GM23338 (cell line): ENCODE data around the gene SERAC1. TPM values are rescaled to one million over a fixed set of nuclear protein-coding genes. Genes with fewer than 3 reads are reported as not detected.
A peak's percentile ranks its signal among the peaks of the same experiment; 100 is the strongest.

Source experiments
- ATAC-seq: fragments of 200-7000 bp; cut with Tn5 transposase; 3 replicates; pipeline ENCODE4 v1.9.1; 2020
- DNase-seq: peaks from one replicate; pipeline ENCODE4 v3.0.0-alpha.2; 2015; ENCODE audit warnings: low spot score
- H2AFZ ChIP-seq: fragments of 200-600 bp; sonication (generic); 2 replicates; pipeline ENCODE4 v1.8.0; 2016; ENCODE audit warnings: antibody characterized with exemption, mild to moderate bottlenecking, moderate library complexity
- H3F3A ChIP-seq: fragments of 200-600 bp; sonication (generic); replicated peaks from 2 replicates; pipeline ENCODE4 v1.8.0; 2017; ENCODE audit warnings: antibody characterized with exemption, mixed run types, low read depth
- H3K27ac ChIP-seq: fragments of 200-600 bp; sonication (generic); 2 replicates; pipeline ENCODE4 v1.6.1; 2016; ENCODE audit warnings: low read depth
- H3K27me3 ChIP-seq: fragments of 200-600 bp; sonication (generic); 2 replicates; pipeline ENCODE4 v1.8.0; 2016; ENCODE audit warnings: mild to moderate bottlenecking, mixed run types, moderate library complexity; ENCODE audit not compliant: insufficient read depth
- H3K36me3 ChIP-seq: fragments of 200-600 bp; sonication (generic); 2 replicates; pipeline ENCODE4 v1.8.0; 2016; ENCODE audit warnings: mild to moderate bottlenecking; ENCODE audit not compliant: insufficient read depth
- H3K4me1 ChIP-seq: fragments of 200-600 bp; sonication (generic); 2 replicates; pipeline ENCODE4 v1.8.0; 2016; ENCODE audit warnings: mild to moderate bottlenecking, moderate library complexity; ENCODE audit not compliant: insufficient read depth
- H3K4me2 ChIP-seq: fragments of 200-600 bp; sonication (generic); 2 replicates; pipeline ENCODE4 v1.7.1; 2017; ENCODE audit warnings: mixed run types
- H3K4me3 ChIP-seq: fragments of 200-600 bp; sonication (generic); 2 replicates; pipeline ENCODE4 v1.6.1; 2016; ENCODE audit warnings: mixed run types
- H3K79me2 ChIP-seq: fragments of 200-600 bp; sonication (generic); replicated peaks from 2 replicates; pipeline ENCODE4 v1.8.0; 2017; ENCODE audit warnings: mild to moderate bottlenecking; ENCODE audit not compliant: insufficient read depth
- H3K9me2 ChIP-seq: fragments of 200-600 bp; sonication (generic); 2 replicates; pipeline ENCODE4 v1.8.0; 2017; ENCODE audit not compliant: insufficient read depth
- H4K20me1 ChIP-seq: fragments of 200-600 bp; sonication (generic); replicated peaks from 2 replicates; pipeline ENCODE4 v1.8.0; 2017; ENCODE audit warnings: mild to moderate bottlenecking; ENCODE audit not compliant: insufficient read depth
- H3K27ac Mint-ChIP-seq: 2 replicates; pipeline ENCODE4 v1.8.0; 2020; ENCODE audit warnings: inconsistent platforms, mild to moderate bottlenecking, moderate library complexity, mixed read lengths
- H3K27me3 Mint-ChIP-seq: 3 replicates; pipeline ENCODE4 v1.8.0; 2022; ENCODE audit warnings: low read depth, mild to moderate bottlenecking, moderate library complexity, mixed read lengths, inconsistent platforms; ENCODE audit not compliant: insufficient read depth, poor library complexity
- H3K36me3 Mint-ChIP-seq: 3 replicates; pipeline ENCODE4 v1.8.0; 2021; ENCODE audit warnings: low read depth, mild to moderate bottlenecking, inconsistent platforms, moderate library complexity, mixed read lengths
- H3K4me1 Mint-ChIP-seq: 3 replicates; pipeline ENCODE4 v1.8.0; 2020; ENCODE audit warnings: mild to moderate bottlenecking, inconsistent platforms, mixed read lengths
- H3K4me3 Mint-ChIP-seq: 3 replicates; pipeline ENCODE4 v1.8.0; 2021; ENCODE audit warnings: moderate library complexity, mild to moderate bottlenecking, inconsistent platforms, mixed read lengths
- H3K9me3 Mint-ChIP-seq: 3 replicates; pipeline ENCODE4 v1.8.0; 2020; ENCODE audit warnings: moderate library complexity, mild to moderate bottlenecking, inconsistent platforms, mixed read lengths
- CREB1 ChIP-seq: fragments of 250-450 bp; sonication (Bioruptor Pico); IDR thresholded peaks from 2 replicates; pipeline ENCODE4 v1.5.0; 2020; ENCODE audit warnings: low read depth, mild to moderate bottlenecking, moderate library complexity
- EZH2phosphoT487 ChIP-seq: fragments of 200-600 bp; sonication (generic); IDR thresholded peaks from one replicate; pipeline ENCODE4 v1.8.1; 2018; ENCODE audit warnings: antibody characterized with exemption; ENCODE audit not compliant: unreplicated experiment
- POLR2AphosphoS5 ChIP-seq: IDR thresholded peaks from 2 replicates; pipeline ENCODE4 v1.6.1; 2016; ENCODE audit warnings: antibody characterized with exemption, low read depth
- ZNF331 ChIP-seq: fragments of 250-450 bp; sonication (Bioruptor Pico); IDR thresholded peaks from 2 replicates; pipeline ENCODE4 v1.5.0; 2020; ENCODE audit warnings: low read depth, mild to moderate bottlenecking, moderate library complexity
- polyA plus RNA-seq: library from polyadenylated mRNA; unstranded; fragments of >200 nt; fragmentation: Nextera tagmentation; extraction: Ambion mirVana; gene quantifications from 2 replicates; pipeline ENCODE4 v1.2.1, GENCODE V29; 2016
- total RNA-seq: library from RNA; depleted of rRNA; stranded (reverse); fragments of >200 nt; shearing (Covaris generic); gene quantifications from 2 replicates; pipeline ENCODE4 v1.2.3, GENCODE V29; 2014
- TF ChIP-seq, protein P1 (sequence below), 2 experiments: fragments of 200-600 bp in 1 of 2; sonication (generic) in 1 of 2; conservative IDR thresholded peaks; 2 replicates each; pipeline versions ENCODE4 v1.5.1 to v1.6.1; 2016 to 2017; ENCODE audit warnings: antibody characterized with exemption in 2 of 2, low read depth in 2 of 2, mild to moderate bottlenecking in 2 of 2, moderate library complexity in 1 of 2
- TF ChIP-seq, protein P2 (sequence below): fragments of 250-450 bp; sonication (Bioruptor Pico); IDR thresholded peaks from 2 replicates; pipeline ENCODE4 v1.5.0; 2020; ENCODE audit warnings: mild to moderate bottlenecking, moderate library complexity
- TF ChIP-seq, protein P3 (sequence below): IDR thresholded peaks from one replicate; pipeline ENCODE4 v1.6.1; 2018; ENCODE audit warnings: antibody characterized with exemption; ENCODE audit not compliant: unreplicated experiment

Gene SERAC1
- total and polyA plus RNA-seq, 2 experiments from 2014 or later = 5.1 to 8.4 TPM

DNA sequence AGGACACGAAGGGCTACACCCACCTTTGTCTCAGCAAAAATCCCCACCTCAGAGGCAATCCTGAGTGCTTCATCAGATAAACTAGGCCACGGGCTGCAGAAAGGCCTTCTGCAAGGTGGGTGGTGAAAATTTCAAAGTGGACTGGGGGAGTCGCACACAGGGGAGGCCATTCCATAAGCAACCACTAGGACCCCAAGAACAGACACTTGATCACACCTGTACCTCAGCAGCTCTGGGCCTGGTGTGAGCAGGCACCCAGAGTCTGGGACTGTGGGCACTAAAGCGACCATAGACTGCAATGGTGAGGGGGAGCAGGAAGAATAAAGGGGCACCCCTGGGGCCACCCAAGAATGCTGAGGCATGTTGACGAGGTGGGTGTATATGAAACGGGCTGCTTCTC, 52.6 kb downstream of the SERAC1 start:
- H3F3A ChIP-seq = no peaks in the 10 kb centered on the region
- no peaks in the 10 kb centered on the region for H4K20me1 ChIP-seq
- no peak overlapping the region for H3K4me2 ChIP-seq
- no peak overlapping the region for H3K4me3 ChIP-seq
- Mint-ChIP-seq H3K9me3 (no peaks in the 10 kb centered on the region), H3K4me1 (no peaks in the 10 kb centered on the region), H3K36me3 (no peaks in the 10 kb centered on the region), H3K27ac (no peak overlapping the region), H3K27me3 (no peaks in the 10 kb centered on the region), H3K4me3 (no peak overlapping the region)
- peak; percentile 74 for ATAC-seq
- peak; percentile 26 for DNase-seq
- no peaks in the 10 kb centered on the region for H3K79me2 ChIP-seq
- H3K27me3 ChIP-seq = no peaks in the 10 kb centered on the region
- no peak overlapping the region for H2AFZ ChIP-seq
- H3K9me2 ChIP-seq = no peaks in the 10 kb centered on the region
- no peak overlapping the region for H3K27ac ChIP-seq
- H3K36me3 ChIP-seq = 0 out of 2 replicates have a peak, but pooled peaks cover 4% of the 10 kb centered on the region
- no peak for TF ChIP-seq POLR2AphosphoS5
- TF ChIP-seq, protein P1, sequence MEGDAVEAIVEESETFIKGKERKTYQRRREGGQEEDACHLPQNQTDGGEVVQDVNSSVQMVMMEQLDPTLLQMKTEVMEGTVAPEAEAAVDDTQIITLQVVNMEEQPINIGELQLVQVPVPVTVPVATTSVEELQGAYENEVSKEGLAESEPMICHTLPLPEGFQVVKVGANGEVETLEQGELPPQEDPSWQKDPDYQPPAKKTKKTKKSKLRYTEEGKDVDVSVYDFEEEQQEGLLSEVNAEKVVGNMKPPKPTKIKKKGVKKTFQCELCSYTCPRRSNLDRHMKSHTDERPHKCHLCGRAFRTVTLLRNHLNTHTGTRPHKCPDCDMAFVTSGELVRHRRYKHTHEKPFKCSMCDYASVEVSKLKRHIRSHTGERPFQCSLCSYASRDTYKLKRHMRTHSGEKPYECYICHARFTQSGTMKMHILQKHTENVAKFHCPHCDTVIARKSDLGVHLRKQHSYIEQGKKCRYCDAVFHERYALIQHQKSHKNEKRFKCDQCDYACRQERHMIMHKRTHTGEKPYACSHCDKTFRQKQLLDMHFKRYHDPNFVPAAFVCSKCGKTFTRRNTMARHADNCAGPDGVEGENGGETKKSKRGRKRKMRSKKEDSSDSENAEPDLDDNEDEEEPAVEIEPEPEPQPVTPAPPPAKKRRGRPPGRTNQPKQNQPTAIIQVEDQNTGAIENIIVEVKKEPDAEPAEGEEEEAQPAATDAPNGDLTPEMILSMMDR (conservative IDR thresholded peaks at IDR 0.05; ENCODE audit: low read depth in 2 of 2) = peak in 1 of 2 experiments; percentile 23; a peak in 1 of 4 replicates
- no peaks in the 10 kb centered on the region for H3K4me1 ChIP-seq

DNA sequence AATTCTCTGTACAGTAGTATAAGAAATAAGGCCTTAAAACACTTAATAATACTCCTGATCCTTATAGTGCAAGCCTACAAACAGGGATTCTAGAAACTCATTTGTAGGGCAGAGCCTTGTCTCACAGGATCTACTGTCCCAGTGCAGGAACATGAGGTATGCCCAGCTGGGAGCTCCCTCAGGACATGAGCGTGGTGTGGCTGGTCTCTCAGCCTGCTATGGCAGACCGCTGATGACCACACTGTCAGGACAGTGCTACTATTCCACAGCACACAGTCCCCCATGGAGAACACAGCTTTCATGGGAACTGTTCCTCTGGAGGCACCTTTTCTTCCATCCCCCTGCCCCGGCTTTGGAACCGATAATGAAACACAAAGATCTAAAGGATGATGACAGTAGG, 53.0 kb downstream of the SERAC1 start:
- H3K36me3 ChIP-seq = 0 out of 2 replicates have a peak, but pooled peaks cover 4% of the 10 kb centered on the region
- no peak overlapping the region for H3K4me3 Mint-ChIP-seq
- TF ChIP-seq, protein P2, sequence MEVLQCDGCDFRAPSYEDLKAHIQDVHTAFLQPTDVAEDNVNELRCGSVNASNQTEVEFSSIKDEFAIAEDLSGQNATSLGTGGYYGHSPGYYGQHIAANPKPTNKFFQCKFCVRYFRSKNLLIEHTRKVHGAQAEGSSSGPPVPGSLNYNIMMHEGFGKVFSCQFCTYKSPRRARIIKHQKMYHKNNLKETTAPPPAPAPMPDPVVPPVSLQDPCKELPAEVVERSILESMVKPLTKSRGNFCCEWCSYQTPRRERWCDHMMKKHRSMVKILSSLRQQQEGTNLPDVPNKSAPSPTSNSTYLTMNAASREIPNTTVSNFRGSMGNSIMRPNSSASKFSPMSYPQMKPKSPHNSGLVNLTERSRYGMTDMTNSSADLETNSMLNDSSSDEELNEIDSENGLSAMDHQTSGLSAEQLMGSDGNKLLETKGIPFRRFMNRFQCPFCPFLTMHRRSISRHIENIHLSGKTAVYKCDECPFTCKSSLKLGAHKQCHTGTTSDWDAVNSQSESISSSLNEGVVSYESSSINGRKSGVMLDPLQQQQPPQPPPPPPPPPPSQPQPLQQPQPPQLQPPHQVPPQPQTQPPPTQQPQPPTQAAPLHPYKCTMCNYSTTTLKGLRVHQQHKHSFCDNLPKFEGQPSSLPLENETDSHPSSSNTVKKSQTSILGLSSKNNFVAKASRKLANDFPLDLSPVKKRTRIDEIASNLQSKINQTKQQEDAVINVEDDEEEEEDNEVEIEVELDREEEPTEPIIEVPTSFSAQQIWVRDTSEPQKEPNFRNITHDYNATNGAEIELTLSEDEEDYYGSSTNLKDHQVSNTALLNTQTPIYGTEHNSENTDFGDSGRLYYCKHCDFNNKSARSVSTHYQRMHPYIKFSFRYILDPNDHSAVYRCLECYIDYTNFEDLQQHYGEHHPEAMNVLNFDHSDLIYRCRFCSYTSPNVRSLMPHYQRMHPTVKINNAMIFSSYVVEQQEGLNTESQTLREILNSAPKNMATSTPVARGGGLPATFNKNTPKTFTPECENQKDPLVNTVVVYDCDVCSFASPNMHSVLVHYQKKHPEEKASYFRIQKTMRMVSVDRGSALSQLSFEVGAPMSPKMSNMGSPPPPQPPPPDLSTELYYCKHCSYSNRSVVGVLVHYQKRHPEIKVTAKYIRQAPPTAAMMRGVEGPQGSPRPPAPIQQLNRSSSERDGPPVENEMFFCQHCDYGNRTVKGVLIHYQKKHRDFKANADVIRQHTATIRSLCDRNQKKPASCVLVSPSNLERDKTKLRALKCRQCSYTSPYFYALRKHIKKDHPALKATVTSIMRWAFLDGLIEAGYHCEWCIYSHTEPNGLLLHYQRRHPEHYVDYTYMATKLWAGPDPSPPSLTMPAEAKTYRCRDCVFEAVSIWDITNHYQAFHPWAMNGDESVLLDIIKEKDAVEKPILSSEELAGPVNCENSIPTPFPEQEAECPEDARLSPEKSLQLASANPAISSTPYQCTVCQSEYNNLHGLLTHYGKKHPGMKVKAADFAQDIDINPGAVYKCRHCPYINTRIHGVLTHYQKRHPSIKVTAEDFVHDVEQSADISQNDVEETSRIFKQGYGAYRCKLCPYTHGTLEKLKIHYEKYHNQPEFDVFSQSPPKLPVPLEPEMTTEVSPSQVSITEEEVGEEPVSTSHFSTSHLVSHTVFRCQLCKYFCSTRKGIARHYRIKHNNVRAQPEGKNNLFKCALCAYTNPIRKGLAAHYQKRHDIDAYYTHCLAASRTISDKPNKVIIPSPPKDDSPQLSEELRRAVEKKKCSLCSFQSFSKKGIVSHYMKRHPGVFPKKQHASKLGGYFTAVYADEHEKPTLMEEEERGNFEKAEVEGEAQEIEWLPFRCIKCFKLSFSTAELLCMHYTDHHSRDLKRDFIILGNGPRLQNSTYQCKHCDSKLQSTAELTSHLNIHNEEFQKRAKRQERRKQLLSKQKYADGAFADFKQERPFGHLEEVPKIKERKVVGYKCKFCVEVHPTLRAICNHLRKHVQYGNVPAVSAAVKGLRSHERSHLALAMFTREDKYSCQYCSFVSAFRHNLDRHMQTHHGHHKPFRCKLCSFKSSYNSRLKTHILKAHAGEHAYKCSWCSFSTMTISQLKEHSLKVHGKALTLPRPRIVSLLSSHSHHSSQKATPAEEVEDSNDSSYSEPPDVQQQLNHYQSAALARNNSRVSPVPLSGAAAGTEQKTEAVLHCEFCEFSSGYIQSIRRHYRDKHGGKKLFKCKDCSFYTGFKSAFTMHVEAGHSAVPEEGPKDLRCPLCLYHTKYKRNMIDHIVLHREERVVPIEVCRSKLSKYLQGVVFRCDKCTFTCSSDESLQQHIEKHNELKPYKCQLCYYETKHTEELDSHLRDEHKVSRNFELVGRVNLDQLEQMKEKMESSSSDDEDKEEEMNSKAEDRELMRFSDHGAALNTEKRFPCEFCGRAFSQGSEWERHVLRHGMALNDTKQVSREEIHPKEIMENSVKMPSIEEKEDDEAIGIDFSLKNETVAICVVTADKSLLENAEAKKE (CRISPR knock-in tag) = no peak
- TF ChIP-seq CREB1 (CRISPR knock-in tag) (no peak), ZNF331 (CRISPR knock-in tag) (no peak), POLR2AphosphoS5 (no peak), EZH2phosphoT487 (no peak)
- TF ChIP-seq, protein P1 (conservative IDR thresholded peaks at IDR 0.05; ENCODE audit: low read depth in 2 of 2) = no peak
- TF ChIP-seq, protein P3, sequence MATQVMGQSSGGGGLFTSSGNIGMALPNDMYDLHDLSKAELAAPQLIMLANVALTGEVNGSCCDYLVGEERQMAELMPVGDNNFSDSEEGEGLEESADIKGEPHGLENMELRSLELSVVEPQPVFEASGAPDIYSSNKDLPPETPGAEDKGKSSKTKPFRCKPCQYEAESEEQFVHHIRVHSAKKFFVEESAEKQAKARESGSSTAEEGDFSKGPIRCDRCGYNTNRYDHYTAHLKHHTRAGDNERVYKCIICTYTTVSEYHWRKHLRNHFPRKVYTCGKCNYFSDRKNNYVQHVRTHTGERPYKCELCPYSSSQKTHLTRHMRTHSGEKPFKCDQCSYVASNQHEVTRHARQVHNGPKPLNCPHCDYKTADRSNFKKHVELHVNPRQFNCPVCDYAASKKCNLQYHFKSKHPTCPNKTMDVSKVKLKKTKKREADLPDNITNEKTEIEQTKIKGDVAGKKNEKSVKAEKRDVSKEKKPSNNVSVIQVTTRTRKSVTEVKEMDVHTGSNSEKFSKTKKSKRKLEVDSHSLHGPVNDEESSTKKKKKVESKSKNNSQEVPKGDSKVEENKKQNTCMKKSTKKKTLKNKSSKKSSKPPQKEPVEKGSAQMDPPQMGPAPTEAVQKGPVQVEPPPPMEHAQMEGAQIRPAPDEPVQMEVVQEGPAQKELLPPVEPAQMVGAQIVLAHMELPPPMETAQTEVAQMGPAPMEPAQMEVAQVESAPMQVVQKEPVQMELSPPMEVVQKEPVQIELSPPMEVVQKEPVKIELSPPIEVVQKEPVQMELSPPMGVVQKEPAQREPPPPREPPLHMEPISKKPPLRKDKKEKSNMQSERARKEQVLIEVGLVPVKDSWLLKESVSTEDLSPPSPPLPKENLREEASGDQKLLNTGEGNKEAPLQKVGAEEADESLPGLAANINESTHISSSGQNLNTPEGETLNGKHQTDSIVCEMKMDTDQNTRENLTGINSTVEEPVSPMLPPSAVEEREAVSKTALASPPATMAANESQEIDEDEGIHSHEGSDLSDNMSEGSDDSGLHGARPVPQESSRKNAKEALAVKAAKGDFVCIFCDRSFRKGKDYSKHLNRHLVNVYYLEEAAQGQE = no peak

More for the DNA sequence above, 53.0 kb downstream of the SERAC1 start:
- H3K79me2 ChIP-seq = no peaks in the 10 kb centered on the region
- no peaks in the 10 kb centered on the region for H3K9me2 ChIP-seq
- no peak overlapping the region for H3K4me3 ChIP-seq
- H3K4me2 ChIP-seq = no peak overlapping the region
- H3F3A ChIP-seq = no peaks in the 10 kb centered on the region
- no peaks in the 10 kb centered on the region for H3K36me3 Mint-ChIP-seq
- H3K4me1 Mint-ChIP-seq = no peaks in the 10 kb centered on the region
- H3K27me3 ChIP-seq = no peaks in the 10 kb centered on the region
- no peaks in the 10 kb centered on the region for H3K27me3 Mint-ChIP-seq
- no peaks in the 10 kb centered on the region for H3K9me3 Mint-ChIP-seq
- no peak for DNase-seq
- no peak for ATAC-seq
- no peak overlapping the region for H2AFZ ChIP-seq
- H3K4me1 ChIP-seq = no peaks in the 10 kb centered on the region
- no peak overlapping the region for H3K27ac Mint-ChIP-seq
- H4K20me1 ChIP-seq = no peaks in the 10 kb centered on the region
- no peak overlapping the region for H3K27ac ChIP-seq
